ENCODE data around the gene OXCT2. TPM values are rescaled to one million over a fixed set of nuclear protein-coding genes. Genes with fewer than 3 reads are reported as not detected.

OXCT2 gene
- total and polyA plus RNA-seq, 9 of the 15 experiments (the other 6 are each of a cell fraction or from before 2014, with no cell fraction given) = 0.08 to 0.64 (median 0.22) TPM; not detected in 2

DNA sequence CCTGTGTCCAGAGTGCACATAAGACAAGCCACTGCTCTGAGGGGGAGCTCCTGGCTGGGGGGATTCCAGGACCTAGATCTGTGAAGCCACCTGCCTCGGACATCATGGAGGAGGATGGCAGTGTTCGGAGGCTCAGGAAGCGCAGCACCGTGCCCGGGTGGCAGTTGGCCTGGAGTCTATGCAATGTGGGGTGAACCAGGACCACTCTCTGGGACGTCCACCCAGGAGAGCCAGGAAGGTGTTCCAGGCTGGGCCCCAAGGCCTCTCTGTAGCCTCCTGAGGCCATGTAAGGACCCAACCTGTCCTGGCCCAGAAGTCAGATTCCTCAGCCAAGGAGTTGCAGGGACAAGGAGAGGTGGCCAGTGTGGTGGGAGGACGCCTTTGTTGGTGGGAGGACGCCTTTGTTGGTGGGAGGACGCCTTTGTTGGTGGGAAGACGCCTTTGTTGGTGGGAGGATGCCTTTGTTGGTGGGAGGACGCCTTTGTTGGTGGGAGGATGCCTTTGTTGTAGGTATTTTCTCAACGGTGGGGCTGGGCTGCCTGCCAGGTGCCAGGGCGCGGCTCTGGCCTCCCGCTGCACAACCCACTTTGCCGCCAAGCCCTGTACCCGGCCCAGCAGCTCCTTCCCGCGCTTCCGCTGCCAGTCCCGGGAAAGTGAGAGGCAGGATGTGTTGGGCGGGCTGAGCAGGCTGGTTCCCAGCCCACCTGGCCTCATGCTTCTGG lies 48.1 kb upstream of the OXCT2 start:
- Histone ChIP-seq H3K4me3 (no peak overlapping the region), H3K27ac (ENCODE audit: extremely low read depth, low read depth, low read length) (no peak overlapping the region), H3K9me1 (ENCODE audit: control insufficient read depth, insufficient read depth, low read length) (no peaks in the 10 kb centered on the region), H4K20me1 (replicated peaks; ENCODE audit: control insufficient read depth, insufficient read depth, low read length) (0 out of 2 replicates have a peak, but pooled peaks cover 4% of the 10 kb centered on the region), H3K4me2 (ENCODE audit: insufficient read depth, low read length) (no peak overlapping the region), H3K36me3 (ENCODE audit: control insufficient read depth, insufficient read depth, low read length) (no peaks in the 10 kb centered on the region), H3K27me3 (ENCODE audit: control insufficient read depth in 2 of 2, insufficient read depth in 2 of 2, low read length in 2 of 2) (peaks cover 0 to 11% of the 10 kb centered on the region in 2 experiments; a peak in 2 of 5 replicates), H3K9me3 (replicated peaks; ENCODE audit: control insufficient read depth, insufficient read depth, low read depth, low read length) (no peaks in the 10 kb centered on the region), H2AFZ (ENCODE audit: low read depth, low read length) (no peak overlapping the region), H3K9ac (ENCODE audit: insufficient read depth in 1 of 2, low read depth in 2 of 2, low read length in 2 of 2) (no peak overlapping the region), H3K79me2 (ENCODE audit: control insufficient read depth, insufficient read depth, low read length) (no peaks in the 10 kb centered on the region), H3K4me1 (replicated peaks in 1 of 2; ENCODE audit: control insufficient read depth in 2 of 2, insufficient read depth in 2 of 2, low read length in 2 of 2) (peaks cover 7 to 11% of the 10 kb centered on the region in 2 experiments; a peak in 4 of 5 replicates)
- no TSS peak for BruUV-seq (replicated peaks)
- 37% methylated on average over 22 of the region's 22 CpGs for WGBS (ENCODE audit: insufficient coverage, low coverage, missing lambda C conversion rate)
- no peak for TF ChIP-seq GABPB1 (CRISPR knock-in tag; IDR thresholded peaks at IDR 0.05)
- TF ChIP-seq, protein P1, sequence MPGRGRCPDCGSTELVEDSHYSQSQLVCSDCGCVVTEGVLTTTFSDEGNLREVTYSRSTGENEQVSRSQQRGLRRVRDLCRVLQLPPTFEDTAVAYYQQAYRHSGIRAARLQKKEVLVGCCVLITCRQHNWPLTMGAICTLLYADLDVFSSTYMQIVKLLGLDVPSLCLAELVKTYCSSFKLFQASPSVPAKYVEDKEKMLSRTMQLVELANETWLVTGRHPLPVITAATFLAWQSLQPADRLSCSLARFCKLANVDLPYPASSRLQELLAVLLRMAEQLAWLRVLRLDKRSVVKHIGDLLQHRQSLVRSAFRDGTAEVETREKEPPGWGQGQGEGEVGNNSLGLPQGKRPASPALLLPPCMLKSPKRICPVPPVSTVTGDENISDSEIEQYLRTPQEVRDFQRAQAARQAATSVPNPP (IDR thresholded peaks at IDR 0.05; ENCODE audit: borderline replicate concordance, insufficient read depth, insufficient read length) = no peak
- TF ChIP-seq ZNF436 (CRISPR knock-in tag; IDR thresholded peaks at IDR 0.05) = no peak
- no peak for TF ChIP-seq HDAC1 (IDR thresholded peaks at IDR 0.05)
- TF ChIP-seq ZNF232 (CRISPR knock-in tag; IDR thresholded peaks at IDR 0.05) = no peak
- TF ChIP-seq KLF10 (CRISPR knock-in tag; IDR thresholded peaks at IDR 0.05) = no peak
- FAIRE-seq = no peak
- ChIA-PET POLR2A (interaction anchor here (0.6 to 2.2 kb wide), 8 partner anchors 10 to 1814 kb away, joined by 3 to 12 read pairs (median 4); partner anchors contain the start of gene FHL3), CTCF (ENCODE audit: low intra/inter-chr PET ratio) (interaction anchor here (0.6 kb wide), 1 partner anchor 173 kb away, joined by 4 read pairs; no protein-coding TSS in a partner anchor)
- intact Hi-C loops (cut with micrococcal nuclease) (loop anchor here (5.0 kb wide), 2 partner anchors 98 to 213 kb away; no protein-coding TSS in a partner anchor), in situ Hi-C loops (cut with MboI) (no loop called here)
- no peak for DNase-seq (ENCODE audit: extremely low read depth in 1 of 4, low spot score in 3 of 4)
- no peak for ATAC-seq

Data from K562 (cell line).